SH-SY5Y (cell line): Measurements from ENCODE around the gene XIRP2.

ENCODE experiments used
- GATA2 ChIP-seq: IDR thresholded peaks from 2 replicates; pipeline ENCODE4 v1.6.1; 2011; ENCODE audit warnings: mild to moderate bottlenecking, low read depth, low read length
- GATA3 ChIP-seq: IDR thresholded peaks from 2 replicates; pipeline ENCODE4 v1.6.1; 2011; ENCODE audit warnings: low read depth, mild to moderate bottlenecking, low read length, moderate library complexity

DNA sequence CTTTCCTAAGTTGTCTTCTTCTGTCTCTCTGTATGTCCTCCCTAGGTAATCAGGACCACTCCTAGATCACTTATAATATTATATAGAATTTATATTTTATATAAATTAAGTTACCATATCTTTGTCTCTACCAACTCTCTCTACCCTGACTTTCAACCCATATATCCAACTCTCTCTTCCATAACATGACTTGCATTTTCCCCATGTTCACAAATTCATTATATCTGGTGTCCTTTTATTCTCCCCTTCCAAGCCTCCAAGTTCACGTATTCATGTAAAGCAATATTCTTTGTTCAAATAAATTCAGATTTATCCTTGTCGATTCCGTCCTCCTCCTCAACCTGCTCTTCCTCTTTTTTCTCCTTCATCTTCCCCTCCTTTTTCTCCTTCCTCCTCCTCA is 127.5 kb downstream of the XIRP2 start:
- no peak for TF ChIP-seq GATA3
- TF ChIP-seq GATA2: no peak
